Neural progenitor cell (in vitro differentiated cells): ENCODE data around the gene WRAP73. TPM values are rescaled to one million over a fixed set of nuclear protein-coding genes. Genes with fewer than 3 reads are reported as not detected.

ENCODE experiments used
- DNase-seq: peaks from one replicate; pipeline ENCODE4 v3.0.0-alpha.2; 2016; ENCODE audit warnings: low spot score
- H2AFZ ChIP-seq: fragments of 200-600 bp; sonication (generic); replicated peaks from 2 replicates; pipeline ENCODE4 v1.6.1; 2016; ENCODE audit warnings: antibody characterized with exemption
- H3F3A ChIP-seq: fragments of 200-600 bp; sonication (generic); 2 replicates; pipeline ENCODE4 v1.6.1; 2016; ENCODE audit warnings: antibody characterized with exemption, low read depth
- H3K27ac ChIP-seq: fragments of 200-600 bp; sonication (generic); 2 replicates; pipeline ENCODE4 v1.5.1; 2016; ENCODE audit warnings: mild to moderate bottlenecking
- H3K27me3 ChIP-seq: fragments of 200-600 bp; sonication (generic); 2 replicates; pipeline ENCODE4 v1.6.1; 2016; ENCODE audit warnings: mild to moderate bottlenecking, moderate library complexity
- H3K36me3 ChIP-seq: fragments of 200-600 bp; sonication (generic); 2 replicates; pipeline ENCODE4 v1.5.1; 2016
- H3K4me1 ChIP-seq: fragments of 200-600 bp; sonication (generic); 2 replicates; pipeline ENCODE4 v1.6.1; 2016; ENCODE audit warnings: mixed run types
- H3K4me2 ChIP-seq: fragments of 200-600 bp; sonication (generic); 2 replicates; pipeline ENCODE4 v1.6.1; 2016
- H3K4me3 ChIP-seq: fragments of 200-600 bp; sonication (generic); 2 replicates; pipeline ENCODE4 v1.5.1; 2016
- H3K79me2 ChIP-seq: fragments of 200-600 bp; sonication (generic); 2 replicates; pipeline ENCODE4 v1.6.1; 2016; ENCODE audit warnings: low read depth
- H3K9ac ChIP-seq: fragments of 200-600 bp; sonication (generic); 2 replicates; pipeline ENCODE4 v1.6.1; 2016
- H3K9me3 ChIP-seq: fragments of 200-600 bp; sonication (generic); 2 replicates; pipeline ENCODE4 v1.5.1; 2016; ENCODE audit warnings: low read depth
- H4K20me1 ChIP-seq: fragments of 200-600 bp; sonication (generic); 2 replicates; pipeline ENCODE4 v1.6.1; 2016; ENCODE audit warnings: low read depth
- H3K27ac Mint-ChIP-seq: 3 replicates; pipeline ENCODE4 v1.8.0; 2021; ENCODE audit warnings: mixed read lengths
- H3K27me3 Mint-ChIP-seq: 2 replicates; pipeline ENCODE4 v1.8.0; 2022; ENCODE audit warnings: low read depth, mild to moderate bottlenecking, inconsistent platforms, moderate library complexity, mixed read lengths; ENCODE audit not compliant: insufficient read depth
- H3K36me3 Mint-ChIP-seq: 3 replicates; pipeline ENCODE4 v1.8.0; 2021; ENCODE audit warnings: mixed read lengths
- H3K4me1 Mint-ChIP-seq: 3 replicates; pipeline ENCODE4 v1.8.0; 2021; ENCODE audit warnings: mixed read lengths
- H3K4me3 Mint-ChIP-seq: 3 replicates; pipeline ENCODE4 v1.8.0; 2021; ENCODE audit warnings: mild to moderate bottlenecking, moderate library complexity, mixed read lengths
- H3K9me3 Mint-ChIP-seq: 3 replicates; pipeline ENCODE4 v1.8.0; 2020; ENCODE audit warnings: mixed read lengths
- CTCF ChIP-seq: fragments of 200-600 bp; sonication (generic); IDR thresholded peaks from 2 replicates; pipeline ENCODE4 v1.5.1; 2017; ENCODE audit warnings: antibody characterized with exemption, mild to moderate bottlenecking
- EZH2 ChIP-seq: fragments of 200-600 bp; sonication (generic); IDR thresholded peaks from 2 replicates; pipeline ENCODE4 v1.6.1; 2017; ENCODE audit warnings: antibody characterized with exemption, mild to moderate bottlenecking, moderate library complexity
- EZH2phosphoT487 ChIP-seq: fragments of 200-600 bp; sonication (generic); IDR thresholded peaks from 2 replicates; pipeline ENCODE4 v1.6.1; 2017; ENCODE audit warnings: antibody characterized with exemption
- total RNA-seq: library from RNA; depleted of rRNA; stranded (reverse); fragments of >200 nt; gene quantifications from 2 replicates; pipeline ENCODE4 v1.2.3, GENCODE V29; 2015; ENCODE audit warnings: low replicate concordance

WRAP73 gene
- total RNA-seq, 1 donor from 2014 or later: 12.0 TPM

- H3K27ac Mint-ChIP-seq: no peak overlapping the region
- H3K27ac ChIP-seq: no peak overlapping the region
These were observed 41.7 kb downstream of the WRAP73 start for GRCh38 chr1:3608154-3608553.

GRCh38 chr1:3607703-3608065 lies 42.2 kb downstream of the WRAP73 start:
- Histone ChIP-seq H3K9me3 (no peaks in the 10 kb centered on the region), H3K79me2 (peaks cover 25% of the 10 kb centered on the region), H3K36me3 (no peaks in the 10 kb centered on the region), H4K20me1 (peaks cover 46% of the 10 kb centered on the region), H3K4me2 (no peak overlapping the region), H3K4me3 (no peak overlapping the region), H3F3A (peaks cover 4% of the 10 kb centered on the region), H3K27ac (no peak overlapping the region), H3K27me3 (peaks cover 11% of the 10 kb centered on the region), H2AFZ (no peak overlapping the region), H3K9ac (no peak overlapping the region), H3K4me1 (peaks cover 44% of the 10 kb centered on the region)
- peak; percentile 58 for DNase-seq
- H3K4me3 Mint-ChIP-seq: peak overlapping the region; percentile 30
- H3K27ac Mint-ChIP-seq: no peak overlapping the region
- no peaks in the 10 kb centered on the region for H3K9me3 Mint-ChIP-seq
- TF ChIP-seq EZH2 (no peak), CTCF (no peak), EZH2phosphoT487 (no peak)
- H3K27me3 Mint-ChIP-seq: peaks cover 2% of the 10 kb centered on the region
- H3K36me3 Mint-ChIP-seq: no peaks in the 10 kb centered on the region
- peaks cover 40% of the 10 kb centered on the region for H3K4me1 Mint-ChIP-seq

More at GRCh38 chr1:3608154-3608553, 41.7 kb downstream of the WRAP73 start:
- peaks cover 44% of the 10 kb centered on the region for H3K4me1 ChIP-seq
- H3K27me3 ChIP-seq: peaks cover 16% of the 10 kb centered on the region
- TF ChIP-seq EZH2phosphoT487: no peak
- no peak for TF ChIP-seq CTCF
- no peak for TF ChIP-seq EZH2
- no peak overlapping the region for H3K9ac ChIP-seq
- H3K36me3 ChIP-seq: no peaks in the 10 kb centered on the region
- H3K79me2 ChIP-seq: peaks cover 25% of the 10 kb centered on the region
- no peak overlapping the region for H3K4me2 ChIP-seq
- peaks cover 4% of the 10 kb centered on the region for H3F3A ChIP-seq
- H3K4me3 Mint-ChIP-seq: peak overlapping the region; percentile 38
- no peak overlapping the region for H2AFZ ChIP-seq
- H4K20me1 ChIP-seq: peaks cover 46% of the 10 kb centered on the region
- no peaks in the 10 kb centered on the region for H3K36me3 Mint-ChIP-seq
- H3K4me1 Mint-ChIP-seq: peaks cover 45% of the 10 kb centered on the region
- peaks cover 4% of the 10 kb centered on the region for H3K27me3 Mint-ChIP-seq
- no peaks in the 10 kb centered on the region for H3K9me3 ChIP-seq
- no peak for DNase-seq
- no peaks in the 10 kb centered on the region for H3K9me3 Mint-ChIP-seq
- H3K4me3 ChIP-seq: no peak overlapping the region

GRCh38 chr1:3606779-3607702 lies 42.9 kb downstream of the WRAP73 start:
- peaks cover 5% of the 10 kb centered on the region for H3K27me3 ChIP-seq
- H4K20me1 ChIP-seq: peaks cover 43% of the 10 kb centered on the region
- H2AFZ ChIP-seq: no peak overlapping the region
- H3K79me2 ChIP-seq: peaks cover 25% of the 10 kb centered on the region
- no peaks in the 10 kb centered on the region for H3K9me3 Mint-ChIP-seq
- peaks cover 2% of the 10 kb centered on the region for H3K27me3 Mint-ChIP-seq
- peaks cover 36% of the 10 kb centered on the region for H3K4me1 Mint-ChIP-seq
- TF ChIP-seq CTCF (no peak), EZH2phosphoT487 (no peak), EZH2 (no peak)
- H3K27ac Mint-ChIP-seq: no peak overlapping the region
- no peak overlapping the region for H3K9ac ChIP-seq
- peaks cover 4% of the 10 kb centered on the region for H3F3A ChIP-seq
- H3K36me3 Mint-ChIP-seq: no peaks in the 10 kb centered on the region
- H3K4me1 ChIP-seq: peaks cover 42% of the 10 kb centered on the region
- no peaks in the 10 kb centered on the region for H3K9me3 ChIP-seq
- no peak overlapping the region for H3K4me2 ChIP-seq
- H3K4me3 Mint-ChIP-seq: peak overlapping the region; percentile 30
- DNase-seq: no peak
- no peaks in the 10 kb centered on the region for H3K36me3 ChIP-seq
- no peak overlapping the region for H3K4me3 ChIP-seq
- H3K27ac ChIP-seq: no peak overlapping the region
